GM12878 (cell line): ENCODE measurements around the gene TRPM3. TPM values are rescaled to one million over a fixed set of nuclear protein-coding genes. Genes with fewer than 3 reads are reported as not detected.

ENCODE experiments used
- ATAC-seq: fragments of 200-7000 bp; cut with Tn5 transposase; 3 replicates; pipeline ENCODE4 v1.9.1; 2020; ENCODE audit warnings: mild to moderate bottlenecking, moderate library complexity
- BruUV-seq: library from RNA; stranded (reverse); fragments of 400-500 nt; replicated peaks from 2 replicates; lab custom pipeline; 2021; lab: Mats Ljungman, UMichigan
- CTCF ChIA-PET: fragments of 300-600 bp; sonication (Branson Sonifier 250); formaldehyde crosslinking; extraction: SDS; loops from one replicate; lab custom pipeline; 2021; ENCODE audit warnings: inconsistent platforms; lab: Yijun Ruan, JAX
- POLR2A ChIA-PET: fragments of 350-600 bp; formaldehyde crosslinking; extraction: SDS; loops from one replicate; lab custom pipeline; 2021; ENCODE audit warnings: inconsistent platforms; lab: Charles Lee
- RAD21 ChIA-PET: fragments of 300-600 bp; sonication (Branson Sonifier 250); formaldehyde crosslinking; loops from one replicate; lab custom pipeline; 2023; ENCODE audit warnings: antibody characterized with exemption; ENCODE audit not compliant: unreplicated experiment; lab: Charles Lee
- SMC1A ChIA-PET: fragments of 300-600 bp; sonication (Branson Sonifier 250); formaldehyde crosslinking; loops from one replicate; lab custom pipeline; 2023; ENCODE audit not compliant: unreplicated experiment, uncharacterized antibody; lab: Charles Lee
- DNase-seq: peaks from one replicate; pipeline ENCODE4 v3.0.0-alpha.2; 2011; ENCODE audit warnings: low read depth, low spot score
- FAIRE-seq: peaks from 3 replicates; lab custom pipeline; 2011; peaks lifted over from hg19 to GRCh38; lab: Jason Lieb, UNC
- H2AFZ ChIP-seq: 2 replicates; pipeline ENCODE4 v1.6.0; 2011; ENCODE audit warnings: low read depth, low read length, control low read depth; ENCODE audit not compliant: control insufficient read depth
- H3K27ac ChIP-seq: 2 replicates; pipeline ENCODE4 v1.5.1; 2011; ENCODE audit warnings: control low read depth; ENCODE audit not compliant: control insufficient read depth, insufficient read depth
- H3K27me3 ChIP-seq, 2 experiments: replicated peaks in 1 of 2; 2 replicates each; pipeline versions ENCODE4 v1.6.0 to v1.6.1; 2011; ENCODE audit warnings: low read length in 1 of 2; ENCODE audit not compliant: control insufficient read depth in 2 of 2, insufficient read depth in 2 of 2
- H3K36me3 ChIP-seq, 2 experiments: 2 replicates each; pipeline ENCODE4 v1.5.1; 2011; ENCODE audit warnings: low read length in 1 of 2; ENCODE audit not compliant: control insufficient read depth in 2 of 2, insufficient read depth in 2 of 2
- H3K4me1 ChIP-seq: 2 replicates; pipeline ENCODE4 v1.6.1; 2011; ENCODE audit warnings: mild to moderate bottlenecking, low read length, moderate library complexity, mixed read lengths; ENCODE audit not compliant: control insufficient read depth, insufficient read depth
- H3K4me2 ChIP-seq: 2 replicates; pipeline ENCODE4 v1.6.0; 2011; ENCODE audit warnings: control low read depth; ENCODE audit not compliant: control insufficient read depth, insufficient read depth
- H3K4me3 ChIP-seq: fragments of 200-600 bp; sonication (generic); 2 replicates; pipeline ENCODE4 v1.5.1; 2016
- H3K79me2 ChIP-seq: 2 replicates; pipeline ENCODE4 v1.6.0; 2011; ENCODE audit warnings: low read length; ENCODE audit not compliant: control insufficient read depth, insufficient read depth
- H3K9ac ChIP-seq: 2 replicates; pipeline ENCODE4 v1.8.0; 2011; ENCODE audit warnings: low read length, control low read depth, mixed read lengths; ENCODE audit not compliant: control insufficient read depth, insufficient read depth
- H3K9me3 ChIP-seq: replicated peaks from 3 replicates; pipeline ENCODE4 v1.5.1; 2011; ENCODE audit warnings: mild to moderate bottlenecking, low read length; ENCODE audit not compliant: control insufficient read depth, insufficient read depth
- H4K20me1 ChIP-seq: 2 replicates; pipeline ENCODE4 v1.6.0; 2011; ENCODE audit not compliant: control insufficient read depth, insufficient read depth
- BACH1 ChIP-seq: fragments of 450-650 bp; IDR thresholded peaks from 2 replicates; pipeline ENCODE4 v1.6.1; 2017; ENCODE audit warnings: mild to moderate bottlenecking, borderline replicate concordance
- EZH2 ChIP-seq: IDR thresholded peaks from 2 replicates; pipeline ENCODE4 v1.6.1; 2012; ENCODE audit warnings: low read depth, mild to moderate bottlenecking, control low read depth, inconsistent platforms, low read length, borderline replicate concordance; ENCODE audit not compliant: control insufficient read depth
- FOS ChIP-seq: IDR thresholded peaks from 3 replicates; pipeline ENCODE4 v1.6.1; 2011; ENCODE audit warnings: borderline replicate concordance; ENCODE audit not compliant: insufficient read length; ENCODE audit errors: extremely low read depth
- MEF2A ChIP-seq: IDR thresholded peaks from 2 replicates; pipeline ENCODE4 v1.6.1; 2011; ENCODE audit warnings: low read depth, mild to moderate bottlenecking, low read length, moderate library complexity; ENCODE audit not compliant: insufficient read depth
- MXI1 ChIP-seq: fragments of 150-350 bp; IDR thresholded peaks from 2 replicates; pipeline ENCODE4 v1.6.1; 2011; ENCODE audit warnings: low read depth, mild to moderate bottlenecking, inconsistent platforms, low read length, improper control_type of control experiment
- RB1 ChIP-seq: fragments of 450-650 bp; formaldehyde crosslinking; IDR thresholded peaks from 2 replicates; pipeline ENCODE4 v1.6.1; 2017; ENCODE audit warnings: mild to moderate bottlenecking, borderline replicate concordance
- SIX5 ChIP-seq: IDR thresholded peaks from 2 replicates; pipeline ENCODE4 v1.6.1; 2011; ENCODE audit warnings: mild to moderate bottlenecking, low read depth, low read length, moderate library complexity; ENCODE audit not compliant: severe bottlenecking
- STAT1 ChIP-seq: fragments of 450-650 bp; conservative IDR thresholded peaks from 2 replicates; pipeline ENCODE4 v1.6.1; 2014; ENCODE audit warnings: antibody characterized with exemption, mild to moderate bottlenecking
- ZBED1 ChIP-seq: IDR thresholded peaks from 2 replicates; pipeline ENCODE4 v1.6.1; 2016; ENCODE audit warnings: borderline replicate concordance
- ZNF384 ChIP-seq: IDR thresholded peaks from 2 replicates; pipeline ENCODE4 v1.6.1; 2012; ENCODE audit warnings: low read depth, mild to moderate bottlenecking, low read length, improper control_type of control experiment, borderline replicate concordance
- WGBS: methylation state at CpG from one replicate; pipeline ENCODE4 v1.1.6; 2016; ENCODE audit warnings: low lambda C conversion rate; ENCODE audit not compliant: insufficient replicate concordance, insufficient coverage; ENCODE audit errors: missing lambda C conversion rate; 5-methylcytosine and 5-hydroxymethylcytosine counted together
- in situ Hi-C: fragments of 300-500 bp; cut with MboI; formaldehyde crosslinking; loops from 9 replicates; pipeline ENCODE4 v1.14.3; 2018; ENCODE audit warnings: mixed read lengths
- intact Hi-C: fragments of 100-400 bp; cut with micrococcal nuclease; formaldehyde crosslinking; loops from one replicate; pipeline ENCODE4 v1.14.2; 2022; ENCODE audit not compliant: unreplicated experiment
- polyA plus RNA-seq, 11 experiments: library from polyadenylated mRNA; depleted of rRNA in 4 of 11; unstranded in 6 of 11; stranded (reverse) in 5 of 11; fragments of >200 nt; fragmentation: Nextera tagmentation in 4 of 11; fragmentation: Illumina TruSeq in 1 of 11; extraction: Ambion mirVana in 4 of 11; extraction: Trizol in 1 of 11; gene quantifications; 1 replicate in 1 of 11; 2 replicates in 10 of 11; pipeline versions ENCODE4 v1.2.1 to v1.2.3, GENCODE V29; 2011 to 2016; ENCODE audit warnings: inconsistent platforms in 2 of 11, missing spikeins in 2 of 11, low read depth in 1 of 11
- total RNA-seq, 4 experiments: library from RNA; depleted of rRNA in 3 of 4; stranded (reverse); fragments of >200 nt in 3 of 4; fragmentation: Illumina TruSeq in 1 of 4; extraction: Trizol in 1 of 4; gene quantifications; 2 replicates each; pipeline versions ENCODE4 v1.2.1 to v1.2.3, GENCODE V29; 2013 to 2021
- TF ChIP-seq, protein P1 (sequence below): IDR thresholded peaks from 2 replicates; pipeline ENCODE4 v1.6.1; 2011; ENCODE audit warnings: borderline replicate concordance, low read depth, mild to moderate bottlenecking, moderate library complexity, low read length; ENCODE audit not compliant: insufficient read depth, poor library complexity, severe bottlenecking
- TF ChIP-seq, protein P2 (sequence below): IDR thresholded peaks from 2 replicates; pipeline ENCODE4 v1.6.1; 2011; ENCODE audit warnings: low read depth, mild to moderate bottlenecking, low read length, moderate library complexity, borderline replicate concordance; ENCODE audit errors: extremely low read depth

TRPM3 gene
- total and polyA plus RNA-seq, 10 of the 15 experiments (the other 5 are each of a cell fraction or from before 2014, with no cell fraction given): not detected

- TF ChIP-seq, protein P1, sequence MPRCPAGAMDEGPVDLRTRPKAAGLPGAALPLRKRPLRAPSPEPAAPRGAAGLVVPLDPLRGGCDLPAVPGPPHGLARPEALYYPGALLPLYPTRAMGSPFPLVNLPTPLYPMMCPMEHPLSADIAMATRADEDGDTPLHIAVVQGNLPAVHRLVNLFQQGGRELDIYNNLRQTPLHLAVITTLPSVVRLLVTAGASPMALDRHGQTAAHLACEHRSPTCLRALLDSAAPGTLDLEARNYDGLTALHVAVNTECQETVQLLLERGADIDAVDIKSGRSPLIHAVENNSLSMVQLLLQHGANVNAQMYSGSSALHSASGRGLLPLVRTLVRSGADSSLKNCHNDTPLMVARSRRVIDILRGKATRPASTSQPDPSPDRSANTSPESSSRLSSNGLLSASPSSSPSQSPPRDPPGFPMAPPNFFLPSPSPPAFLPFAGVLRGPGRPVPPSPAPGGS: no peak
- TF ChIP-seq MXI1 (no peak), ZNF384 (no peak)
These were observed 570.0 kb downstream of the TRPM3 start (continued) for GRCh38 chr9:70551396-70551795.

- CTCF ChIA-PET: interaction anchor here (1.2 to 1.3 kb wide), 3 partner anchors 30 to 52 kb away, joined by 3 read pairs; no protein-coding TSS in a partner anchor
- intact Hi-C loops: no loop called here
These were observed 571.5 kb downstream of the TRPM3 start for GRCh38 chr9:70549926-70550325.

More at GRCh38 chr9:70549926-70550325, 571.5 kb downstream of the TRPM3 start:
- Histone ChIP-seq H3K9ac (no peak overlapping the region), H3K79me2 (no peaks in the 10 kb centered on the region), H3K9me3 (no peaks in the 10 kb centered on the region), H3K27ac (no peak overlapping the region), H4K20me1 (no peaks in the 10 kb centered on the region), H2AFZ (no peak overlapping the region), H3K36me3 (no peaks in the 10 kb centered on the region), H3K27me3 (no peaks in the 10 kb centered on the region), H3K4me1 (no peaks in the 10 kb centered on the region), H3K4me3 (no peak overlapping the region), H3K4me2 (no peak overlapping the region)
- DNase-seq: no peak
- WGBS: 0% methylated on average over 1 of the region's 1 CpG
- BruUV-seq: no TSS peak
- RAD21 ChIA-PET: interaction anchor here (1.0 kb wide), 1 partner anchor 52 kb away, joined by 3 read pairs; no protein-coding TSS in a partner anchor
- ATAC-seq: no peak
- in situ Hi-C loops: no loop called here
- FAIRE-seq: no peak
- SMC1A ChIA-PET: interaction anchor here (1.0 to 2.2 kb wide), 2 partner anchors 16 to 30 kb away, joined by 4 to 9 read pairs; no protein-coding TSS in a partner anchor
- POLR2A ChIA-PET: no interaction called here
- TF ChIP-seq MEF2A (no peak), RB1 (no peak), BACH1 (no peak), STAT1 (no peak), FOS (no peak), SIX5 (no peak), ZBED1 (no peak), EZH2 (no peak)
- TF ChIP-seq, protein P2, sequence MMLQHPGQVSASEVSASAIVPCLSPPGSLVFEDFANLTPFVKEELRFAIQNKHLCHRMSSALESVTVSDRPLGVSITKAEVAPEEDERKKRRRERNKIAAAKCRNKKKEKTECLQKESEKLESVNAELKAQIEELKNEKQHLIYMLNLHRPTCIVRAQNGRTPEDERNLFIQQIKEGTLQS: no peak
